DMS79 (cell line): ENCODE measurements around the gene TMEM143.
A peak's percentile ranks its signal among the peaks of the same experiment; 100 is the strongest.

Experiments used
- DNase-seq: peaks from one replicate; lab custom pipeline; 2025; lab: John Stamatoyannopoulos, UW

The TMEM143 gene

GRCh38 chr19:48359123-48359522 lies 4.6 kb downstream of the TMEM143 start:
- no peak for DNase-seq

- no peak for DNase-seq
Measured at GRCh38 chr19:48355365-48355954, 8.3 kb downstream of the TMEM143 start.

GRCh38 chr19:48354332-48354992 lies 9.3 kb downstream of the TMEM143 start:
- DNase-seq: no peak

- no peak for DNase-seq
Measured at GRCh38 chr19:48353677-48354076, 10.1 kb downstream of the TMEM143 start.

GRCh38 chr19:48351341-48351752 lies 12.4 kb downstream of the TMEM143 start:
- no peak for DNase-seq

GRCh38 chr19:48350856-48351255 lies 12.9 kb downstream of the TMEM143 start:
- DNase-seq: no peak

GRCh38 chr19:48348737-48349136 lies 15.0 kb downstream of the TMEM143 start:
- DNase-seq: no peak

GRCh38 chr19:48348045-48348444 lies 15.7 kb downstream of the TMEM143 start:
- no peak for DNase-seq

GRCh38 chr19:48346191-48346590 lies 17.5 kb downstream of the TMEM143 start:
- no peak for DNase-seq

- no peak for DNase-seq
Measured at GRCh38 chr19:48344892-48345291, 18.8 kb downstream of the TMEM143 start.

GRCh38 chr19:48342841-48343540 lies 20.7 kb downstream of the TMEM143 start:
- no peak for DNase-seq

GRCh38 chr19:48342414-48342738 lies 21.4 kb downstream of the TMEM143 start:
- DNase-seq: no peak

GRCh38 chr19:48341515-48342413 lies 22.0 kb downstream of the TMEM143 start:
- no peak for DNase-seq

- DNase-seq: peak; percentile 96
Measured at GRCh38 chr19:48340995-48341394, 22.7 kb downstream of the TMEM143 start.

GRCh38 chr19:48338802-48339503 lies 24.8 kb downstream of the TMEM143 start:
- DNase-seq: no peak

GRCh38 chr19:48338253-48338755 lies 25.4 kb downstream of the TMEM143 start:
- DNase-seq: no peak

- DNase-seq: peak; percentile 84
Measured at GRCh38 chr19:48333467-48334384, 30.0 kb downstream of the TMEM143 start.

- peak; percentile 99 for DNase-seq
Measured at GRCh38 chr19:48332662-48333466, 30.9 kb downstream of the TMEM143 start.

- no peak for DNase-seq
Measured at GRCh38 chr19:48332351-48332661, 31.4 kb downstream of the TMEM143 start.
